LoVo (cell line): ENCODE measurements around the gene AP5Z1.
A peak's percentile ranks its signal among the peaks of the same experiment; 100 is the strongest.

ENCODE experiments used
- DNase-seq: peaks from one replicate; pipeline ENCODE4 v3.0.0-alpha.2; 2016; ENCODE audit warnings: low spot score

AP5Z1 gene, protein sequence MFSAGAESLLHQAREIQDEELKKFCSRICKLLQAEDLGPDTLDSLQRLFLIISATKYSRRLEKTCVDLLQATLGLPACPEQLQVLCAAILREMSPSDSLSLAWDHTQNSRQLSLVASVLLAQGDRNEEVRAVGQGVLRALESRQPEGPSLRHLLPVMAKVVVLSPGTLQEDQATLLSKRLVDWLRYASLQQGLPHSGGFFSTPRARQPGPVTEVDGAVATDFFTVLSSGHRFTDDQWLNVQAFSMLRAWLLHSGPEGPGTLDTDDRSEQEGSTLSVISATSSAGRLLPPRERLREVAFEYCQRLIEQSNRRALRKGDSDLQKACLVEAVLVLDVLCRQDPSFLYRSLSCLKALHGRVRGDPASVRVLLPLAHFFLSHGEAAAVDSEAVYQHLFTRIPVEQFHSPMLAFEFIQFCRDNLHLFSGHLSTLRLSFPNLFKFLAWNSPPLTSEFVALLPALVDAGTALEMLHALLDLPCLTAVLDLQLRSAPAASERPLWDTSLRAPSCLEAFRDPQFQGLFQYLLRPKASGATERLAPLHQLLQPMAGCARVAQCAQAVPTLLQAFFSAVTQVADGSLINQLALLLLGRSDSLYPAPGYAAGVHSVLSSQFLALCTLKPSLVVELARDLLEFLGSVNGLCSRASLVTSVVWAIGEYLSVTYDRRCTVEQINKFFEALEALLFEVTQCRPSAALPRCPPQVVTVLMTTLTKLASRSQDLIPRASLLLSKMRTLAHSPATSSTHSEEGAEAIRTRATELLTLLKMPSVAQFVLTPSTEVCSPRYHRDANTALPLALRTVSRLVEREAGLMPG

DNA sequence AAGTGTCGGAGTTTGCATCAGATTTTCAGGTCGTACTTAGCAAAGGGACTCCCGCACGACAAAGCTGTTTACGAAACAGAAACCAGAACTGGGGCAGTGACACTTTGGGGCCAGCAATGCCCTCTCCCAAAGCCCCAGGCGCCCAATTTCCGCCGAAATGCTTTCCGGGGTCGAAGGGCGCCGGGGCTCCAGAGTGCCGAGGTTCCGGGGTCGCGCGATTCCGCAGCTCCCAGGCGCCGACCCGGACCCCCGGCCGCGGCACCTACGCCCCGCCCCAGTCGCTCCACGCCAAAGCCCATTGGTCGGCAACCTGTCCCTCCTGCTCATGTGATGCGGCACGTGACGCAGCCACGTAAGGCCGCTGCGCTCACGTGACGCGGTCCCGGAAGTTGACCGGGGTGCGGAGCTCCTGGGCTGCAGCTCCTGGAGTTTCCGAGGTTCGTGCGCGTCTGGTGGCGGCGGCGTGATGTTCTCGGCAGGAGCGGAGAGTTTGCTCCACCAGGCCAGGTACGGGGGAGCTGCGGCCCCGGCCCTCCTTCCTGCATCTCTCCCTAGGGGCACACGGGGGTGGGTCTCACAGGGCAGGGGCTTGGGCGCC lies at the start of gene AP5Z1:
Gene AP5Z1 (plus strand): TSS at position 374 of the 598 bp plus-strand sequence. CDS start 93 bp downstream, at position 467.
- peak; percentile 98 for DNase-seq

DNA sequence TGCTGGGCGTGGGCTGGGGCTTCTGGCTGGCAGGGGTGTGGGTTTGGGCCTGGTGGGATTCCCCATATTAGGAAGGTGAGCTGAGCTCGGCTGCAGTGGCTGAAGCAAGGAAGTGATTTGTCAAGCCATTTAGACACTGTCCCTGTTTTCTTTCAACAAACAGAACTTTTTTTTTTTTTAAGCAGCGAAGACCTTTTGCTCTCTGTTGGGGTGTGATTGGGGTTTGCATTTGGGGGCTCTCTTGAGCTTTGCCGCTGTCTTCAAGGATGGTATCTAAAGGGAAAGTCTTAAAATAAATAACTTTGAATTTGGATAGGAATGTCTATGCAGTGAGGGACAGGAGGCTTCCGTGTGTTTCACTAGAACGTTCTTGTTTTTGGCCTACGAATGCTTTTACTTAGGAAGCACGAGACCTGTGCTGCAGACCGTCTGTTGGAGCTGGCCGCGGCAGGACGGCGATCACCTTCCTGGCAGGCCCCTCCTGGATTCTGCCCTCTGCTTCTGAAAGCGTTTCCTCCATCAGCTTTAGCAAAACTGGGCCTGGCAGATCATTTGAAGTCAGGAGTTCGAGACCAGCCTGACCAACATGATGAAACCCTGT lies 49.5 kb upstream of the AP5Z1 start:
- DNase-seq: no peak

DNA sequence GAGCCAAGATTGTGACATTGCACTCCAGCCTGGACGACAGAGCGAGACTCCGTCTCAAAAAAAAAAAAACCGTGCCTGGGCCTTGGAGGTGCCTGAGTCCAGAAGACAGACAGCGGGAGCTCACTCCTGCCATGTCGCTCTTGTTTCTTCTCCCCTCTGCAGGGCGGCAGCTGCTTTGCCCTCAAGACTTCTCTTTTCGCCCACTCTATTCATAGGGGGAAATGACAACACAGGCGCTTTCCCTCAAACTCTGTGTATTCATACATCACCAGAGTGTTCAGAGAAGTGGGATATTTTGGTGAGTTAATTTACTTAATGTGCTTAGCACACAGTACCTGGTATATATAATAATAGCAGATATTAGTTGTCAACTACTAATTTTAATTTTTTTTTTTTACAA lies 48.9 kb upstream of the AP5Z1 start:
- DNase-seq: no peak

DNA sequence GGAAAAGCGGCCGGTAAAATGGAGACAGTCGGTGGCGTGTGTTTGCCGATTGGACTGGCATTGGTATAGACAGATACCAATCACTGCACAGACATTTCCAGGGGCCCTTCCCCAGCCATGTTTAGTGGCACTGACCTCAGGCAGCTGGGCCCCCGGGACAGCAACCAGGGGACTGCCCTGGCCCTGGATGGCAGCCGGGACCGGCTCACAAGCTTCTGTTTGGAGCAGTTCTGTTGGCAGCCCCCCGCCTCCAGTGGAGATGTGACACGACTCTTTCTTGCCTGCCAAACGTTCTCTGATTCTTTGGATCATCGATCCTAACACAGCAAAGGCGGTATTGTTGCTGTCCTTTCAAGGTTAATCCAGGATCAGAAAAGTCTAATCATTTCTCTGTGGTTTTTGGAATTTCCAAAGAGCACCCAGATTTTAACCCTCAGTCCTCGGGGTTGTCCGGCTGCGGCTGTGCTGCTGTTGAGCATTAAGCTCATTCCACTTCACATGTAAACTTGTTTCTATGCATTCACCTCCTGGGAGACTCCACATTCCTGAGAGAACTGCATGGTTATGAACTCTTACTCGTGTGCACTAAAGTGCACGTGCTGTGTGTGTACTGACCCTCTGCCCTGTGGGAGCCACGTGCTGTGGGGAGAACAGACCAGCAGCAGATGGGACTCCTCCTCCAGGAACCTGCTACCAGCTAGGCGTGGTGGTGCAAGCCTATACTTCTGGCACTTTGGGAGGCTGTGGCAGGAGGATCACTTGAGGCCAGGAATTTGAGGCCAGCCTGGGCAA lies 47.3 kb upstream of the AP5Z1 start:
- DNase-seq: no peak

DNA sequence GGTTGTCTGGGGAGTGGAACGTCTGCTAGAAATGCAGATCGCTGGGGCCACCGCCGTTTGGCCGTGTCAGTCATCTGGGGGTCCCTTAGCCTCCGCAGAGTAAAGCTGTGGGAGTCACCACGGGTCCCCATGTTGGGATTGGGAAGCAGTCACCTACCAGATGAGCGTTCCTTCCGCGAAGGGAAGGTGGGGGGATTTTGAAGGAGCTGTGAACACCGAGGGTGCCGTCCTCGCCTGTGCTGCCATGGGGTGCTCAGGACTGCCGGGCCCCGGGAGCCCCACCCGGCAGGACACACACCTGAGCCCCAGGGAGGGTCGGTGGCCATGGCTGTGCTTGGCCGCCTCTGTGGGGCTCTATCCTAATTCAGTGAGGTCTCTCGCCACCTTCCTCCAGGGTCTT lies 46.2 kb upstream of the AP5Z1 start:
- DNase-seq: no peak

DNA sequence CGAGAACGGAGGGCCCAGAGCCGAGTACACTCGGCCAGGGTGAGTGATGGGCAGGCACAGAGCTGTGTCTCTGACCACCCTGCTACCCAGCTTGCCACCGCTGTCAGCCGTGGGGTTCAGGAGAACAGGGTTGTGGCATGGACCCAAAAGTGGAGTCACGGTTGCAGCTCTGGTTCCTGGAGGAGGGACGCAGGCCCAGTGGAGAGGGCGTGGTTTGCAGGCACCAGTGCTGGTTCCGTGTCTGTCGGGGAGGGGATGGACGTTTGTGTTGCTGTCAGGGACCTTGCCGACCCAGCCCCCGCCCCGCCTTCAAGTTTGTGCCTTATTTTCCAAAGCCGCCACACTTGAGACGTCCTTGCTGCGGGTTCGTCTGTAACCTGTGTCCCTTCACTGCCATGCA lies 45.1 kb upstream of the AP5Z1 start:
- no peak for DNase-seq

DNA sequence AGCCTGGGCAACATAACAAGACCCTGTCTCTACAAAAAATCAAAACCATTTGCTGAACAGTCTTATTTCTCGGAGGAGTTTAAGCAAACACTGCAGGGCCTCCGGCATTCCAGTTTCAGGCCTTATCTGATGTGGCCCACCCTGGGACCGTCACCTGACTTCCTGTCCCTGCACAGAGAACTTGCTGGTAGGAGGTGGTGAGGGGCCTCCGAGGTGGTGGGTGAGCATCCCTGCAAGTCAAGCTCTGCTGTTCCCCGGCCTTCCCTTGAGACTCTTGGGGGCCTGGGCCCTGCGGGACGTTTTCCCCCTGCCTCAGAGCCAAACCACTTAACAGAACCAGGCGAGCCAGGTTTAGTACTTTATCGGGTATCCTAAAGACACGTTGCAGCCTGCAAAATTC lies 44.5 kb upstream of the AP5Z1 start:
- no peak for DNase-seq

DNA sequence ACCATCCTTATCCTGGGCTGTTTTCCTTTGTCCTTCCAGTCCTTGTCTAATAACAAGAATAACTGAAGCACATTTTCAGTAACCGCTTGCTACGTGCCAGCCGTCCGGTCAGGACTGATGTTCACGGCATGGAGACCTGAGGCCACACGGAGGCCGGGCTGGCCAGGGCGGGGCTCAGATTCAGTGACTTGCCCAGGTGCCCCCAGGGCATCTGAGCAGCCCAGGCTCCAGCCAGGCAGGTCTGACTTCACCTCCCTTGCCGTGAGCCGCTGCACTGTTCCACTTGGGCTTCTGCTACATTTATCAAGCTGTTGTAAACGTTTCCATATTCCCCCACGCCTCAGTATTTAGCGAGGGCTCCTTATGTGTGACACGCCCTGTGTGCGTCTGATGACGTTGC lies 43.6 kb upstream of the AP5Z1 start:
- DNase-seq: no peak

DNA sequence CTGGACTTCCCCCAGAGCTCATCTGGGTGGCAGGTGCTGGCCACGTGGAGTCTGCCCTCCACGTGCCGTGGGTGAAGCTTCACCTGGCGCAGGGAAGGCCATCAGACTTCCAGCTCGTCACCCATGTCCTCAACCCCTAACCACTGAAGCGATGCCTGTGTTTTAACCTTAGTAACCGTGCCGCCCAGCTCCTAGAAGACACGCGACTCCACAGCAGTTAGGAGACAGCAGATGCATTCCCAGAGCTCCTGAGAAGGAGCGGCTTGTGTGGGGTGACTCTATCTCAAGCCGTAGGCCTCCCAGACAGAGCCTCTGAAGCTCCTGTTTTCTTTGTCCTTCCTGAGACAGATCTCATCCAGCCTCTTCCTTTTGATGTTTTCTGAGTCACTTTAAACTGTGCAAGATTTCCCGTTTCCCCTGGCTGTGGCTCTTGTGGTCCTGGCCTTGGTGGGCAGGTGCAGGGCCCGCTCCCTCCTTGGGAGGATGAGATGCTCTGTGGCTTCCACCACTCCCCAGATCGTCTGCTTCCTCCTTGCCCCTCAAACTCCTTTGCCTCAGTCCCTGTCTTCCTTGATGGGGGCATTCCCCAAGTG lies 41.4 kb upstream of the AP5Z1 start:
- DNase-seq: no peak

DNA sequence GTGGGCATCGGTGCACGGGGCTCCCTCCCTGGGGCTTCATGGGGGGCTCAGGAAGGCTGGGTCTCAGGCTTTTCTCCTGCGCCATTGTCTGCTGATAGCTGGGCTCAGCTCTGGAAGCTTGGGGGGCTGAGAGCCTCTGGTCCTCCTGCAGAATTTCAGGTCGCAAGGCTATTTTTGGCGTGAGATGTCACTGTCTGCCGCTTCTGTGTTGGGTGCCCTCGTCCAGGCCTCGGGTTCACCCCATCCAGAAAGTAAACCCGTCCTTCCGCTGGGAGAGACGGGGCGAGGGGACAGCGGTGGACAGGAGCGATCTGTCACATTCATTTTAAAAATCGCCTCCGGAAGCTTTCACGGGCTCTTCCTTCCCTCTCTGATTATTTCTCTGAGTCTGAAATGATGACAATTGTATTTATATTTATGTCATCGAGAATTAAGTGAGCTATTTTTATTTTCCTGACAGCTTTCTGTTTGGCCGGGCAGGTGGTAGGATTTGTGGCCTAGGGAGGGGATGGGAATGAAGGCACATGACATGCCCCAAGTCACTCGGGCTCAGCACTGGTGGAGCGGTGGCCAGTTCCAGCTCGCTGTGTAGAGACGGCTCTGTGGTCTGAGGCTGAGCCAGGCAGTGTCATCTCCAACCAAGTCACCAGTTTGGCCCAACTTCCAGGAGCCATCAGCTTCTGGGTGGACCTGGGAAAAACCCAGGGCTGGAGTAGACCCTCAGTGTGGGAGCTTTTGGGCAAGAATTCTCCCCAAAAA lies 40.7 kb upstream of the AP5Z1 start:
- DNase-seq: no peak

DNA sequence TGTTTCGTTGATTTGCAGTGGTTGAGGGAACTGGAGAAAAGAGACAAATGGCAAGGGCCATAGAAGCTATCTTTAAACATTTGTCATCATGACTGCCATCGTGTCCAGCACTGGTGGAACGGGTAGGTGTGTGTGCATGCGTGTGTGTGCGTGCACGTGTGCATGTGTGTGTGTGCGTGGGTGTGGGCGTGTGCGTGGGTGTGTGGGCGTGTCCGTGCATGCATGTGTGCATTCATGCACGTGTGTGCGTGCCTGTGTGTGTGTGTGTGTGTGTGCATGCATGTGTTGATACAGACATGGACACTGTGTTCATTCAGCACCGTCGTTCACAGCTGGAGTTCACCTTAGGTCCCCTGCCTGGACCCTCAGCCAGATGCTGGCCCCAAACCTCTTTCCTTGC lies 38.1 kb upstream of the AP5Z1 start:
- no peak for DNase-seq

DNA sequence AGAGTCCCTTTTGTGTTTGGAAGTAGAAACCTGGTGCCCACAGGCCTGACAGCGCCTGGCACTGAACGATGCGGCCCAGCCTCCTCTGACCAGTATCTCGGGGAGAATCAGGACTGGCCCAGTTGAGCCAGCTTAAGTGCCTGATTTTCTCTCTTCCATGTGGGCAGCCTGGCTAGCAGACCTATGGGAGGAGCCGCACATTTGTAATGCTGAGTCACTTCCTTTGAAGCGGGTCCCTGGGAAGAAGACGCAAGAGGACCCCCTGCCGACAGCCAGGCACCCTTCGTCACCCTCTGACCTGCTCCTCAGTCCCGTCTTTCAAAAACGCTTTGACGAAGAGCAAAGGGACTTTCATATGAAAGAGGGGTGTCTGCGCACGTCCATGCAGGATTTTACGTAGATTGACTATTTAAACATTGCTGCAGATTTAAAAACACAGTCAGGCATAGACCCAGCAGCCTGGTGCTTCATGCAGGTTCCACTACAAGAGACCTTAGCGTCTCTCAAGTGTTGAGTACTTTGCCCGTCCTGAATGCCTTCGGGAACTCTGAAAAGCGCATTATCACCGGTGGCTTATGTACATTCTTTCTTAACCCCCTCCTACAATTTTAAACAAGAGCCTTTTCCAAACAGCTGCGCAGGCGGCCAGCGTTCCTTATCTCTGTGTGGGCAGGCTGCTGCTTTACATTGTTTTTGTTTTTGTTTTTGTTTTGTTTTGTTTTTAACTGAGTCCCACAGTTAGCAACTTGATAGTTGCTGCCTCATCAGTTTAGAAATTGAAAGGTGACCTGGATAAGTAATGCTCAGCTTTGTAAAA lies 36.5 kb upstream of the AP5Z1 start:
- no peak for DNase-seq

DNA sequence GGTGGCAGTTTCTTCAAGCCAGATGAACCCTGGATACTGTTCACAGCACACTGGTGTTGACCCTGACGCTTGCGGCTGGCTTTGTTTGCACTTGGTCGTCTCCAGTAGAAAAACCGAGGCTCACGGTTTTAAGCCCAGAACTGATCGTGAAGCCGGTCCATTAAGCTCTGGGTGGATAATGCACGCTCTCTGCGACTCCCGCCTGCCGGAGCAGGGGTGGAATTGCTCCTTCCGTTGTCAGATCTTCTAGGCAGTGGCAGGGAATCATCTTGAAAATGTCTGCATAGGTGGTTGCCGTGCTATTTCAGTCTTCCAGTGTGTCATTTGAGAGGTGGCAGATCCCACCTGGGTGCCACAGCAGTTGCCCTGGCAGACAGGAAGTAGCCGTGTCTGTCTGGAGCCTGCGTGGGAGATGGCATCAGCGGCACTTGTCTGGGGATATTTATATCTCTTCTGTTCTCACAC lies 35.9 kb upstream of the AP5Z1 start:
- no peak for DNase-seq

DNA sequence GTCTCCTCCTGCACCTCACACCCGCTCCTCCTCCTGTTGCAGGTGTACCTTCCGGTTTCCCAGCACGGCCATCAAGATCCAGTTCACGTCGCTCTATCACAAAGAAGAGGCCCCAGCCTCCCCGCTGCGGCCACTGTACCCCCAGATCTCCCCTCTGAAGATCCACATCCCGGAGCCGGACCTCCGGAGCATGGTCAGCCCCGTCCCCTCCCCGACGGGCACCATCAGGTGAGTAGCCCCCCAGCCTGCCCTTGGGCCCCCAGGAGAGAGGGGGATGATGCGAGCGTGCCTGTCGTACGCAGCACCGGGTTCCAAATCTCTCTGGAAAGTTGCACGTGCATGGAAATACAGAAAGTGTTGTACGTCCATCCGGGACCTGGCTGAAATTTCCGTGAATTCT lies 34.6 kb upstream of the AP5Z1 start:
- DNase-seq: no peak

DNA sequence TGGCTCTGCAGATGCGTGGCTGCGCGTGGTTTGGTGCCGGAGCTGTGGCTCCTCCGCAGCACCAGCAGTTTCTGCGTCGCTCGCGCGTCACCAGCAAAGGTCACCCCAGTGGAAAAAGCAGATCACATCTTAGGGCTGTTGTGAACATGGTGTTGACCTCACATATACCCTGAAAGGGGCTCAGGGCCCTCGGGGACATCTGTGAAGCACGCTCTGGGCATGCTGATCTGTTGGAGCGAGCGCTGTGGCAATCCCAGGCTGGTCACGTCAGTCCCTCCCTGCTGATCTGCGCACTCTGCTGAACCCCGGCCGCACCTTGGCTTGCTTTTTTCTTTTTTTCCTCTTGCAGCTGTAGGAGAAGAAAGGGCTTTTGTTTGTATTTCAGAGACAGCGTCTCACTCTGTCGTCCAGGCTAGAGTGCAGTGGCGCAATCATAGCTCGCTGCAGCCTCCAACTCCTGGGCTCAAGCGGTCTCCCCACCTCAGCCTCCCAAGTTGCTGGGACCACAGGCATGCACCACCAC lies 33.3 kb upstream of the AP5Z1 start:
- DNase-seq: no peak

DNA sequence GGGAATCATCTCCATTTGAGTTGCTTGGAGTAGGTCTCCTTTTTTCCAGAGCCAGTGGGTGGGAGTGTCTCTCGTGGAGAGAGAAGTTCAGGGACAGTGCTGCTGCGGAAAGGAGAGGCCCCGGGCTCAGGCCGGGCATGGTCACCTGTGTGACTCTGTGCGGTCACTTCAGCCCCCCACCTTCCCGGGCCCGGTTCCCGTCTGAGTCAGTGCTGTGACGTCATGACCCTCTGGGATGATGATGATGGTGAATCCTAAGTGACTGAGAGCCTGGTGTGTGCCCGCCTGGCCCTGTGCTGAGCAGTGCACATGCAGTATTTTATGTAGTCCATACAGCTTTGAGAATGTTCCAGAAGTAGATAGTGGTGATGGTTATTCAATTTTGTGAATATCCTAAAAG lies 32.6 kb upstream of the AP5Z1 start:
- DNase-seq: no peak

DNA sequence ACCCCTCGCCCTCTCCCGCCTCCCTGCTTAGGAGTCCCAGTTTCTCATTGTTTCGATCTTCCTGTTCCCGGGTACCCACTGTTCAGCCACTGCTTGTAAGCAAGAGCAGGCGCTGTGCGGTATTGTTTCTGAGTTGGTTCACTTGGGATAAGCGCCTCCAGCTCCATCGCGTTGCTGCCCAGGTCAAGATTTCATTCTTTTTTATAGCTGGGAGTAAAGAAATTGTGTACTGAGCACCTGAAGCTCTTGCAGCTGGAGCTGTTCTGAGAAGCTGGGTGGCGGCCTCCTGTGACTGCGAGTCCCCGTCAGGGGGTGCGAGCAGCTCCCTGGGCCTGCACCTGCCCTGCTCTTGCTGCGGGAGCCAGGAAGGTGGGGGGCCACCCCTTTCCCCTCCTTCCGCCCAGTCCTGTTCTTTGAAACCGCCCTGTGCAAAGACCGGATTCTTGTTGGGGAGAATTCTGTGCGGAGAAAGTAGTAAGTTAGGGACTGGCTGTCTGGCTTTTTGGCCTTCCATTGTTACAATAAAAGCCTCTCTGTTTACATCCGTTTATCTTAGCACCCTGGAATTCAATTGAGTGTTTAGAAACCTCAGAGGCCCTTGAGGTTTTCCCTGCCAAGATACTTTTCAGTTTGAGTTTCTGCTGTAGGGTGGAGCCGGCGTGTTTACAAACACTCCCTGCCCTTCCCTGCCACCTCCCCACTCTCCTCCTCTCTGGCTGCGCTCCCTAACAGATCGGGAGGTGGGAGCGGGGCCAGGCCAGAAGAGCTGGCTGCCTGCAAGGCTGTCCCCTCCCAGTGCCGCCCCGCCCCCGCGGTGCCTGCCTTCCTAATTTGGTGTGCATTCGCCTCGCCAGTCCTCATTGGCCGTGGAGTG lies 30.8 kb upstream of the AP5Z1 start:
- DNase-seq: peak; percentile 99

DNA sequence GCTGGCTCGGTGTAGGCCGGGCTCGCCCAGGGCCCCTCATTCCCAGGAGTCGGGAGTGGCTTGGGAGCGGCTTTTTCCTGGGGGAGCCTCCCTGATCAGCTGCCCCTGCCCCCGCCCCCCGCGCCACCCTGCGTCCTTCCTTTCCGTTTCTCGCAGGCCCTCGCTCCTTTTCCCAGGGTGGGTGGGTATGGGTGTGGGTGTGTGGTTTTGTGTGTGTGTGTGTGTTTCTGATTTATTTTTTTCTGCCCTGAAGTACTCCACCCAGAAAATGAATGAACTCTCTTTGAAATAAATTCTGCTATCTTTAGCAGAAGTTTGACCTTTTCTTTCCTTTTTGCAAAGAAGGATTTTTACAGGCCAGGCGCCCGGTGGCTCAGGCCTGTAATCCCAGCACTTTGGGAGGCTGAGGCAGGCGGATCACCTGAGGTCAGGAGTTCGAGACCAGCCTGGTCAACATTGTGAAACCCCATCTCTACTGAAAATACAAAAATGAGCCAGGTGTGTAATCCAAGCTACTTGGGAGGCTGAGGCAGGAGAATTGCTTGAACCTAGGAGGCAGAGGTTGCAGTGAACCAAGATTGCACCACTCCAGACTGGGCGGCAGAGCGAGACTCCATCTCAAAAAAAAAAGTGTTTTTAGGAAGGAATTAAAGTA lies 30.0 kb upstream of the AP5Z1 start:
- no peak for DNase-seq
